IPS-NIHi11 (cell line): ENCODE measurements around the gene PRKCZ.

ENCODE experiments used
- DNase-seq: peaks from one replicate; pipeline ENCODE4 v3.0.0; 2012; ENCODE audit warnings: mixed read lengths, low spot score

The PRKCZ gene

DNA sequence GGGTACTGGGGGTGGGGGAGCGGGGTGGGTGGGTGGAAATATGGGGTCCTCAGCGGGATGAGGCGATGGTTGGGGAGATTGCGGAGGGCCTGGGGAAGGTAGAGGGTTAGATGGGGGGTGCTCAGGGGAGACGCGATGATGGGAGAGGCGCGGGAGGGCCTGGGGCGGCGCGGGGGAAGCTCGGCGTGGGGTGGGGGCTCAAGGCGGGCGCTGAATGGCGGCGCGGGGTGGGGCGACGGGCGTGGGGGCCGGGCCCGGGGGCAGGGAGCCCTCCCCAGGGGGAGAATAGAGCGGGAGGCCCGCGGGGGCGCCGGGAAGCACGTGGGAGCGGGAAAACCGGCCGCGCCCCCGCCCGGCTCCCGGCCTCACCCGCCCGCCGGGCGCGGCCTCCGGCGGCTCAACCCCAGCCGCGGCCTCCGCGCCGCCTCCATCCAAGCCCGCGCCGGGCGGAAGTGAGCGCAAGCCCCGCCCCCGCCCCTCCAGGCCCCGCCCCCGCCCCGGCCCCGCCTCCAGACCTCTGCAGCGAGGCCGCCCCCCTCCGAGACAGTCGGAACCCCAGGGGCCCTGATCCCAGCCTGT is 144.2 kb downstream of the PRKCZ start, which contains the start of gene FAAP20:
FAAP20 (minus strand) TSS at position 454 of the 579 bp plus-strand sequence; CDS start at position 431, 23 bp downstream.
- DNase-seq = peak; percentile 89

DNA sequence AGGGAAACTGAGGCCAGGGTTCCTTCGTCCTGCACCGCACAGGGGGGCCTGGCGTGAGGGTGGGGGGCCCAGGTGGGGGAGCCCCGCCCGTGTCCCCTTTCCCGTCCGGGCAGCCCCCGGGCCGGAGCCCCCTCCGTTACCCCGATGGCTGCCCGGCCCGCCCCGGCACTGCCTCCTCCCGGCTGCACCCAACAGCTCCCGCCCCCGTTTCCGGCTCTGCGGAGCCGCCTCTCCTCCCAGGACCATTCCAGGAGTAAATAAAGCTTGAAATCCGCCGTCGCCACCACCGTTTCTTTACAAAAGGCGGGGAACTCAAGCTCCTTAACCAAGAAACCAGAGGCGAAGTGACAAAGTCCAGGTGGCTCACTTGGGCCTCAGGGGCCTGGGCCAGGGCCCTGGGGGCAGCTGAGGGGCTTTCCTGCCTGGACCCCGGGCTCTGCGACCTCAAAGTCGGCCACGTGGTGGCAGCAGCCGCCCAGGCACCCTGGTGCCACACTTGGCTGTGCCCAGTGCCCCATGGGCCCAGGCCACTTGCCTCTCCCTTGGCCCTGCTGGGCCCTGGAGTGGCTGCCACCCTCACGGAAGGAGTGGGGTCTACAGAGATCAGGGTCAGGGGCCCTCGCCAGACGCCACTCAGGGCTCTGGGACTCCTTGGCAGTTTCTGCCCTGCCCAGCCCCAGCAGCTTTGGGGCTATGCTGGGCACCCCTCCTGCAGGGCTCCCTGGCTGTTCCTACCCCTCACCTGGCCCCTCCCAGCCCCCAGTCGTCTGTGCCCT is 144.9 kb downstream of the PRKCZ start:
- DNase-seq = peak; percentile 93

DNA sequence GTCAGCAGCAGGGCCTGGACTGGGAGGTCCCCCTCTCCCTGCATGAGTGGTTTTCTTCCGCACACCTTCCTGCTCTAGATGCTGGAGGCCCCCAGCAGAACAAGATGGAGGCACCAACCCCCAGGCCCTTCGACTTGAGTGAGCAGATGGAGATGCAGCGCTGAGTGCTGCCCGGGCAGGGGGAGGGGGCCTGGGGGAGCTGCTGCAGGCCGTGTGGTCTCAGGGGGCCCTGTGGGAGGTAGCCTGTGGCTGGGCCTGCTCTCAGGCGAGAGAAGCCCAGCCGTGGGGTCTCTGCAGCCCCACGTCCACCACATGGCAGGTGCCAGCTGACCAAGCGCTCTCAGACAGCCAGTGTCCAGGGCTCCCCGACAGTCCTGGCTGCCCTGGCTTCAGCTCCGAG is 145.6 kb downstream of the PRKCZ start:
- DNase-seq = no peak

DNA sequence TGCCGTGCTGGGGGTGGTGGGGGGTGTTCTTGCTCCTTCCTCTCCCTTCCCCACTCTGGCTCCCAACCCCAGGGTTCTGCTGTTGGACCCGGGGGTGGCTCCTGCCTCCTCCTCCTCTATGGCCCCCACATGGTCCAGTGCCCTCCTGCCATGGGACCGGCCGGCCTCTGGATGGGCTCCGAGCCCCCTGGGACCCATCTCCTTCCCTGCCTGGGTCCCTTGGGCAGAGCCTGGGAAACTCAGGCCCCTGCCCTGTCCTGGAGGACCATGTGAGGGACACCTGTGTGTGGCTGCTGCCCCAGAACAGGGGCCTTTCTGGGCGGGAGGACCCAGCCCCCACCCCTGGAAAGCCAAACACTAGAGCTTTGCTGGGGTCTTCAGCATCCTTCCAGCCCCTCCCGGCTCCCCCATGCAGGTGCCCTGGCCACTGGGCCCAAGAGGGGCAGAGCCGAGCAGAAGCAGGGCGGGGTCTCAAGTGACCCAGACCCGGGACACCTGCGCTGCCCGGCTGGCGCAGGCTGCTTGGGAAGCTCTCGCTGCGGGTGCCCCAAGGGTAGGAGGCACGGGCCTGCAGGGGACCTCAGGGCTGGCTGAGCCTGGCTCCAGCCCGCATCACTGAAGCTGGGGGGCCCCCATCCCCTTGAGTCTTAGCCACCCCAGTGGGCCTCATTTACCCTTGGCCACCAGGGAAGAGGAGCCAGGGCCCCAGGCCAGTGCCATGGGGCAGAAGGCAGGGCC is 146.9 kb downstream of the PRKCZ start:
- no peak for DNase-seq

DNA sequence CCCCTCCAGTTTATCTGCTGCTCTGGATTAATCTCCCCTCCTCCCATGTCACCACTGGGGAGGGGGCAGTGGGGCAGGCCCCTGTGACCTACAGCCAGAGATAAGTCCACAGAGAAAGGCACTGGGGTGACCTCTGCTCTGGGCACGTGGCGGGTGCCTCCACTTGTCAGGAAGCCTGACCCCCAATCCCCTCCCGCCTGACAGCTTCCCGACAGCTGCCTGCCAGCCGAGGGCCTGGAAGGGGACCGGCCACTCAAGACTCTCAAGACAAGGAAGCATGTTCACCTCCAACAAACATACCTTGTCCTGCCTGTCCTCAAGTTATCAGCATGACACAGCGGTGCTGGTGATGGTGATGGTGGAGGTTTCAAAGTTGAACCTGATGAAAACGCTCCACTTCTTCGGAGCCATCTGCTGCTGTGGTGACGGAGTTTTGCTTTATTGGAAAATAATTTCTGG is 147.5 kb downstream of the PRKCZ start:
- DNase-seq = no peak

DNA sequence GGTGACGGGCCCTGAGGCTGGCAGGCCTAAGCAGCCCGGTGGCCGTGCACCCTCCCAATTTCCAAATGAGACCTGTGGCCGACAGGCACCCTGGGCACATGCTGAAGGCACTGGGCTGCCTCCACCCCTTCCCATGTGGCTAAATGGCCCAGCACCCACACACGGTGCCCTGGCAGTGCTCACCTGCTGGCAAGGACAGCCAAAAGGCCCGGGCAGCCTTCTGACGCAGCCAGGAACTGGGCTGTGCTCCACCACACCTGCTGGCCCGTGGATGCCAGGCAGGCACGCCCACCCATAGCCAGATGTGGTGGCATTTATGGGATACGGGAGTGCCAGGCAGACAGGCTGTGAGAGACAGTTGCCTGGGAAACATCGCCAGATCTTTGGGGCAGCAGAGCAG is 148.4 kb downstream of the PRKCZ start:
- DNase-seq = no peak

DNA sequence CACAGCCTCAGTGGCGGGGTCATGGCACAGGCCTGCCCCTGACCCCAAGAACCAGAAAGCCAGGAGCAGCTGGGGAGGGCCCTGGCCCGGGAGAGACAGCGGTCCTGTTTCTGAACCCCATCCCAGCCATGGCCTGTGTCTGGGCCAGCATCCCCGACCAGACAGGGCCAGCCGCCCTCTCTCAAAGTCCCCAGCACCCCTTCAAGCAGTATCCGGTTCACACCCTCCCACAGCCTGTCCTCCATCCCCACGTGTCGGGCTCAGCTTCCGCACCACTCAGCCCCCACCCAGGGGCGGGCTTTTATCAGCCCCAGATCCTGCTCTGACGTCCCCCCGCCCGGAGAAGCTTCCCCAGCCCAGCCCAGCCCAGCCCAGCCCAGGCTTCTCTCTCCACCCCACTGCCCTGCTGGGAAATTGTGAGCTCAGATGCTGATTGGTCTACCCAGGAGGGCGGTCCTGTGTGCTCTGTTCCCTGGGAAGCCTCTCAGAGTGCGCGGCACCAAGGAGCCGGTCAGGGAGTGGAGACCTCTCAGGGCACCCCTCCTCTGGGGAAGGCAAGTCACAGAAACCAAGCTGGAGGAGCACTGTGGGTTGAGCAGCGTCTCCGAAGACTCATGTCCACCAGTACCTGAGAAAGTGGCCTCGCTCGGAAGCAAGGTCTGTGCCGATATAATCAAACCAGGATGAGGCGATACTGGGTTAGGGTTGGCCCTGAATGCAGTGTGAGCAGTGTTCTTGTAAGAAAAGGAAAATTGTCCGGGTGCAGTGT is 149.0 kb downstream of the PRKCZ start:
- DNase-seq = peak; percentile 85

DNA sequence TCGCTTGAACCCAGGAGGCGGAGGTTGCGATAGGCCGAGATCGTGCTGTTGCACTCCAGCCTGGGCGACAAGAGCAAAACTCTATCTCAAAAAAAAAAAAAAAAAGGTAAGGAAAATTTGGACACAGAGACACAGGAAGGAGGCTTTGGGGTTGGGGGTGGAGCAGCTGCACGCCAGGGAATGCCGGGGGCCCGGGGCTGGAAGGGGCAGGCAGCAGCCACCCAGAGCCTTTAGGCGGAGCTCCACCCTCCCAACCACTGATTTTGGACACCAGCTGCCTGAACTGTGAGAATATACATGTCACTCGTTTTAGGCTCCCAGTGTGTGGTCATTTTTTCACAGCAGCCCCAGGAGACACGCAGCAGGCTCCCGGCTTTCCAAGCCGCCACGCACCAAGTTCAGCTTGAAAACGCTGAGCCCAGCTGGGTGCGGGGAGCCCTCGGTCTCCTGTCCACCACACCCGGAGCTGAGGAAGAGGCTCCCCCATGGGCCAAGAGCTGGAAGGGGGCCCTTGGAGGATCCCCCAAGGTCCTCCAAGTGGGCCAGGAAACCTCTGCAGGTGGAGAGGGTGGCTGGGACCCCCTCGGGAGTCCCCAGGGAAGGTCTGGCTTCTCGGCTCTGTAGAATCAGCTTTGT is 150.2 kb downstream of the PRKCZ start:
- no peak for DNase-seq

DNA sequence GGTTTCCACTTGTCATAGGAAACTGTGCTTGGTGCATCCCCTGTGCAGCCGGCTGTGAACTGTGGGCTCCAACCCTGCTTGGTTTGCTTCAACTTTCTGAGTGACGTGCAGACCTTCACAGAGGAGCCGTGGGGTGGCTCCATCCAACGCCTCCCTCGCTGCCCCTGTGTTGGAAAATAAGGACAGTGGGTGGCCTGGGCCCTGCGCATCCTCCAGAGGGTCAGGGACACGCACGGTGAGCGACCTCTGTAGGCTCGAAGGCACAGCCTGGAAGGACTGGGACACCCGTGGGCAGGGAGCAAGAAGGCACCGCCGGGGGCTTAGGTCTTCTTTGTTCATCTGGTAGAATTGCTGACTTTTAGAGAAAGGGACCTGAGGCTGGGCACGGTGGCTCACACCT is 150.9 kb downstream of the PRKCZ start:
- DNase-seq = no peak

DNA sequence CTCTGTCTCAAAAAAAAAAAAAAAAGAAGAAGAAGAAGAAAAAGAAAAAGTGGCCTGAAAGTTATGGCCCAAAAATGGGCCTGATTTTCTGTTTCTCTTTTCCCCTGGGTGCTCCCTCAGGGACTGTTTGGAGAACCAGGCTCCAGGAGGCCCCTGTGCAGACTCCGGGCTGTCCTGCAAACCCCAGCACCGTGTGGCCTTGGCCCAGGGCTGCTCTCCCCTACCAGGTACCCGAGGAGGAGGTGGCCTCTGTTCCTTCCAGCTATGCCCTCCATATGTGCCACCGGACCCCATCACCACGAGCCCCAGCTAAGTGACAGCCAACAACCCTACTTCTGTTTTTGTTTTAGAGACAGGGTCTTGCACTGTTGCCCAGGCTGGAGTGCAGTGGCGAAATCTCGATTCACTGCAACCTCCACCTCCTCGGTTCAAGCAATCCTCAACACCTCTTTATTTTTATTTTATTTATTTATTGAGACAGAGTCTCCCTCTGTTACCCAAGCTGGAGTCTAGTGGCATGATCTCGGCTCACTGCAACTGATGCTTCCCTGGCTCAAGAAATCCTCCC is 151.9 kb downstream of the PRKCZ start:
- no peak for DNase-seq

DNA sequence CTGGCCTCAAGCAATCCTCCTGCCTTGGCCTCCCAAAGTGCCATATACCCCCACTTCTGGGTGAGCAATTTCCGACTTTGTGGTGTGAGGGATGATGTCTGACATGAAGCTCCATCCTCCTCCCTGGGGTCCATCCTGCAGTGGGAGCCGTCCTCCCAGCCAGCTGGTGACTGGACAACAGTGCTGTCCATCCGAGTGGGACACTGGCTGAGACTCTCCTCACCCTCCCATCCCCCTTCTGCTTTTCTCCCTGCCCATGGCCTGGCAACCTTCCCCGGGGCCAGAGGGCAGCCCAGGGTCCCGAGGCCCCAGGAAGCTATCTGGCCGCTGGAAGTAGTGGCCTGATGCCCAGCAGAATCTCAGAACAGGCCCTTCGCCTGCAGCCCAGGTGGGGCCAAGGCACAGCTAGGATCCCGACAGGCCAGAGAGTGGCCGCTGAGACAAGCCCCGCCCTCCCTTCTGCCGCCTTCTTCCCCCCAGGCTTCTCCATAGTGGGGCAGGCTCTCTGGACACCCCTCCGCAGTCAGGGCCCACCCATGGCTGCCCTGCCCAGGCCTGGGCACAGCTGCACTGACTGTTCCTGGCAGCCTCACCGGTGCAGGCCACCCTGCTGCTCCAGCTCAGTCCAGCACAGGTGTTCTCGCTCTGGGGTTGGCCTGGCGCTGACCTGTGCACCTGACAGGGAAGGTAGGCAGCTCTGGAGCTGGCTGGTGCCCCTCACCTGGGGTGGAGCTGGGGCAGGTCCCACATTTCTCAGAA is 152.8 kb downstream of the PRKCZ start:
- DNase-seq = no peak

DNA sequence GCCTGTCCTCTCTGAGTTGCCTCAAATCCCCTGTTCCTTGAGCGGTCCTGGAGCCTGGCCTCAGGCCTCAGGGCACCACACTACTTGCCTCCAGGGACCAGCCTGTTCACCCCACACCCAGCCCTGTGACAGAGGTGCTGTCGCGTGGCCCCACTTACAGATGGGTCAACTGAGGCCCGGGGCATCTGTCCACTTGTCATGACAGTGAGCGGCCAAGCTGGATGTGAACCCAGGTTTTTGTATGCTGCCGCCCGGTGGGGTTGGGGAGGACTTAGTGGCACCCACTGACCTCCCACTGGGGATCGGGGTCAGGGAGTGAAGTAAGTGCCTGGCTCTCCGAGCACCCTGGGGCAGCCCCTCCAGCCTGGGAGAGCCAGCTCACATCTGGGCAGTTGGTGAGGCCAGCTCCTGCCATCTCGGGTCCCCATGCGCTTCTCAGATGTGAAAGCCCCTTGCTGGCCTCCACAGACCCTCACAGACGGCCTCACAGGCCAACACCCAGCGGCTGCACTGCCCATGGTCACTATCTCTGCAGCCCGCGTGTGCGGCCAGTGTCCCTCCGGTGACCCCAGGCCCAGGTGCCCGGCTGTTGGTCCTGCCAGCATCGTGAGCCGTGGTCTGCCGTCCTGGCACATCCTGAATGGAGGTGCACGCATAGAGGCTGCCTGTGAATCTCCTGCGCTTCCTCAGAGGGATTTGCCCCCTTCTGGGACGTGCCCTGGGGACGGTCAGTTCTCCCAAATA is 153.6 kb downstream of the PRKCZ start:
- DNase-seq = no peak

DNA sequence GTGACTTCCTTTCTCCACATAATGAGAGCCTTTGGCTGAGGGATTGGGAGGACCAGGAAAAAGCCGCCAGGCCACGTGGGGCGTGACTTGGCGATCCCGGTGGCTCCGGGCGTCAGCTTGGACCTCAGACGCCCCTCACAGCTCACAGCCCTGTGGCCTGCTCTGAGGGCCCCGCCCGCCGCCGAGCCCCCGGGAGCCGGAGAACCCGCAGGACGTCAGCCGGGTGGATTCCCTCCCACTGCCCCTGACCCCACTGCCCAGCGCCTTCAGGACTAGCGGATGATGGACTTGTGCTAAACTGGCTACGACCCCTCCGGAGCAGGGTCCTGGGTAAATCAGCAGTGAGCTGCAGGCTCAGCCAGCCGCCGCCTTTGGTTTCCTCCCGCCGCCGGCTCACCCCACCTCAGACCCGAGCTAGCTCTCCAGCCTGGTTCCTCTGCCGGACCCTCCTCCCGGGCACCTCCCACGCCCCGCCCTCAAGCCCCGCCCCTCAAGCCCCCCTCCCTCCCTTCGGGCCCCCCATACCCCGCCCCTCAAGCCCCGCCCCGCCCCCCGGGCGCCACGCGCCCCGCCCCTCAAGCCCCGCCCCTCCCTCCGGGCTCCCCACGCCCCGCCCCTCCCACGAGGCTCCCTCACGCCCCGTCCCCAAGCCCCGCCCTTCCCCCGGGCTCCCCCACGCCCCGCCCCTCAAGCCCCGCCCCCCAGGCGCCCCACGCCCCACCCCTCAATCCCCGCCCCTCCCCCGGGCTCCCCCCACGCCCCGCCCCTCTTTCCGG is 154.4 kb downstream of the PRKCZ start:
- peak; percentile 94 for DNase-seq

DNA sequence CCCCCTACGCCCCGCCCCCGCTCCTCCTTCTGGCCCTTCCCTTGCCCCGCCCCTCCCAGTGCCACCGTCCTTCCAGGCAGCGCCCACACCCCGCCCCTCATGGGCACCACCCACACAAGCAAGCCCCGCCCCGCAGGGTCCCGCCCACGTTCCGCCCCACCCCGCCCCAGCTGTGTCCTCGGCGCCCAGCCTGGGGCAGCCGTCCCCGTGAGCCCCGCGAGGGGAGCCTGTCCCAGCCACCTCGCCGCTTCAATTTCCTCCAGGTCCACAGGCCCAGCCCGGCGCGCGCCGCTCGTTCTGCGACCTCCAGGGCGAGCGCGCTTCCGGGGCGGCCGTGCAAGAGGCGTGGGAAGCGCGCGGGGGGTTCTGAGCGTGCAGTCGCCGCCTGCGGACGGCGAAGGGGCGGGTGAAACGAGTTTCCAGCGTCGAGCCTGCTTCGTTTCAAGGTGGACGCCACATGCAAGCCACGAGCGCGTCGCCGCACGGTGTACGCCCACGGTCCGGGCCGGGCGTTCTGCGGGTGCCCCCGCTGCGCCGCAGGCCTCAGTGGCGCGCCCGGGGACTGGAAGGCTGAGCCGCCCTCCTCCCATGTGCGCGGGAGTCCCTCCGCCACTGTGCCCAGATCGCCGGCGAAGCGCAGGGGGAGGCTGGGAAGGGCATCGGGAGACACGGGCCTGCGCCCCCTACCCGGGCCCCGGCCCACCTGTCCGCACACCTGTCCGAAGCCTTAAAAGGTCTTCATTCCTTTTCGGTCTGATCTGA is 155.2 kb downstream of the PRKCZ start:
- peak; percentile 94 for DNase-seq

DNA sequence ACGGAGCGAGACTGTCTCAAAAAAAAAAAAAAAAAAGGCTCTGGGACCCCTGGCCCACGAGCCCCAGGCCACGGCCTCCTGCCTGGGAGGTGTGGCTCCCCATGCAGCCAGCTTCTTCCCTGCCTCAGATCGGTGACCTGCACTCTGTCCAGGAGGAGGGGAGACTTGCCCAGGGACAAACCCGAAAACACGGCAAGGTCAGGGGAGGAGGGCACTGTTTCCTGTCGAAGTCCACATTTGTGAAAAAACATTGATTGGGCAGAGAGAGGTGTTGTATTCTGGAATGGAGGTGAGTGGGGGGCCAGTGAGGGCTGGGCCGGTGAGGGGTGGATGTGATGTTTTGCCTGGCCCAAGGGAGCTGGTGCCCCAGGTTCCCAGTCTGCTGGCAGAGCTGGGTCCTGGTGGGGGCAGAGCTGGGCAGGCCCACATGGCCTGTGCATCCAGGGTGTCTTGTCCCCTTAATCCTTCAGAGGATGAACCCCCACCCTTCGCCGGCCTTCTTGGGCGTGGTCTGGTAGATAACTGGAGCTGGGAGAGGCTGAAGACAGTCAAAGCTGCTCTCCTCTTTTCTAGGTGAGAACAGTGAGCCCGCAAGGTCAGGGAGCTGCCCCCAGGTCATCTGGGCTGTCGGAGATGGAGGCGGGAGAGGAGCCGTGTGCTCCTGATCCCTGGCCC is 156.7 kb downstream of the PRKCZ start:
- DNase-seq = no peak

DNA sequence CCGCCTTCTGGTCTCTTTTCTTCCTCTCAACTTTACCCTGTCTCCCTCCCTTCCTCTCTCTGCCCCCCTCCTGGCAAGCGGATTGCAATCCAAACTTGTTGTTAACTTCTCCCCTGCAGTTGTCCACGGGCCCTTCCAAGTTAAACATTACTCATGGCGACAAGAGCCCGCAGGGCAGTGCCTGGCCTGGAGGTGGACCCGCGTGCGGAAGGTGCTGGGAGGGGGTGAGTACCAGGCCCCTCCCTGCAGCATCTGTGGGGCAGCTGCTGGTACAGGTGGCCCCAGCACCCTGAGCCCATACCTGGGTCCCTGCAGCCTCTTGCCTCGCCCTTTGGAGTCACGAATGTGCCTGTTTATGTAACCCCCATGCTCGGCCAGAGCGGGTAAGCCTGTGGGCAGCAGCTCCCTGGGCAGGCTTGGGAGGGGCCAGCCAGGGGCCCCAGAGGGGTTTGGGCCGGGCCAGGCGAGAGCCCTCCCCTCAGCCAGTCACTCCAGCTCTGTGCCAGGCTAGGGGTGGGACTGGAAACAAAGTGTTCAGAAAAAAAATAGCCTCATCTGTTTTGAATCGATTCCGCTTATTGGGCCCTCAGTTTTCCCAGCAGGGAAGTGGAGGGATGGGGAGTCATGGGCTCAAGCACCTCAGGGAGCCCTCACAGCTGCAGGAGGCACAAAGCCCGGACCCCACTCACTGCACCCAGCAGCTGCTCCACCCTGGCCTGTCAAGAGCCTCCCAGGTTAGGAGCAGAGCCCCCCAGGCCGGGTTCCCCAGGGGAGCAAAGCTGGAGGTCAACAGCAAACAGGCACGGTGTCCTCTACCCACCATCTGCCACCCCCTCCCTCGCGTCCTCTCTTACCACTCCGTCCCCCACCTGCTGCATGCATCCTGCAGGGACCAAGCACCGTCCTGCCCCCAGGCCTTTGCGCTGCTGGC is 158.4 kb downstream of the PRKCZ start:
- DNase-seq = no peak
